Measurements from ENCODE around the gene EHD4.

GRCh38 chr15:41879321-41879845, 93.0 kb downstream of the EHD4 start:
- TF ChIP-seq TARDBP (IDR thresholded peaks at IDR 0.05) (no peak), DEAF1 (CRISPR knock-in tag; IDR thresholded peaks at IDR 0.05) (no peak), ZNF318 (IDR thresholded peaks at IDR 0.05; ENCODE audit: borderline replicate concordance in 1 of 2, low read depth in 1 of 2) (no peak), MBD2 (IDR thresholded peaks at IDR 0.05; ENCODE audit: borderline replicate concordance, low read depth) (no peak)

All from K562 (cell line).